GM12878 (cell line): ENCODE data around the gene MDFI. TPM values are rescaled to one million over a fixed set of nuclear protein-coding genes. Genes with fewer than 3 reads are reported as not detected.
"Not testable (repeated sequence)": the region's sequence is repeated elsewhere in the genome, so short reads cannot be mapped to it uniquely, and the experiment has no call there.

Experiments
- ATAC-seq: fragments of 200-7000 bp; cut with Tn5 transposase; 3 replicates; pipeline ENCODE4 v1.9.1; 2020; ENCODE audit warnings: mild to moderate bottlenecking, moderate library complexity
- BruUV-seq: library from RNA; stranded (reverse); fragments of 400-500 nt; replicated peaks from 2 replicates; lab custom pipeline; 2021; lab: Mats Ljungman, UMichigan
- CTCF ChIA-PET: fragments of 300-600 bp; sonication (Branson Sonifier 250); formaldehyde crosslinking; extraction: SDS; loops from one replicate; lab custom pipeline; 2021; ENCODE audit warnings: inconsistent platforms; lab: Yijun Ruan, JAX
- POLR2A ChIA-PET: fragments of 350-600 bp; formaldehyde crosslinking; extraction: SDS; loops from one replicate; lab custom pipeline; 2021; ENCODE audit warnings: inconsistent platforms; lab: Charles Lee
- RAD21 ChIA-PET: fragments of 300-600 bp; sonication (Branson Sonifier 250); formaldehyde crosslinking; loops from one replicate; lab custom pipeline; 2023; ENCODE audit warnings: antibody characterized with exemption; ENCODE audit not compliant: unreplicated experiment; lab: Charles Lee
- SMC1A ChIA-PET: fragments of 300-600 bp; sonication (Branson Sonifier 250); formaldehyde crosslinking; loops from one replicate; lab custom pipeline; 2023; ENCODE audit not compliant: unreplicated experiment, uncharacterized antibody; lab: Charles Lee
- DNase-seq: peaks from one replicate; pipeline ENCODE4 v3.0.0-alpha.2; 2011; ENCODE audit warnings: low read depth, low spot score
- FAIRE-seq: peaks from 3 replicates; lab custom pipeline; 2011; peaks lifted over from hg19 to GRCh38; lab: Jason Lieb, UNC
- H2AFZ ChIP-seq: 2 replicates; pipeline ENCODE4 v1.6.0; 2011; ENCODE audit warnings: low read depth, low read length, control low read depth; ENCODE audit not compliant: control insufficient read depth
- H3K27ac ChIP-seq: 2 replicates; pipeline ENCODE4 v1.5.1; 2011; ENCODE audit warnings: control low read depth; ENCODE audit not compliant: control insufficient read depth, insufficient read depth
- H3K27me3 ChIP-seq, 2 experiments: replicated peaks in 1 of 2; 2 replicates each; pipeline versions ENCODE4 v1.6.0 to v1.6.1; 2011; ENCODE audit warnings: low read length in 1 of 2; ENCODE audit not compliant: control insufficient read depth in 2 of 2, insufficient read depth in 2 of 2
- H3K36me3 ChIP-seq, 2 experiments: 2 replicates each; pipeline ENCODE4 v1.5.1; 2011; ENCODE audit warnings: low read length in 1 of 2; ENCODE audit not compliant: control insufficient read depth in 2 of 2, insufficient read depth in 2 of 2
- H3K4me1 ChIP-seq: 2 replicates; pipeline ENCODE4 v1.6.1; 2011; ENCODE audit warnings: mild to moderate bottlenecking, low read length, moderate library complexity, mixed read lengths; ENCODE audit not compliant: control insufficient read depth, insufficient read depth
- H3K4me2 ChIP-seq: 2 replicates; pipeline ENCODE4 v1.6.0; 2011; ENCODE audit warnings: control low read depth; ENCODE audit not compliant: control insufficient read depth, insufficient read depth
- H3K4me3 ChIP-seq: fragments of 200-600 bp; sonication (generic); 2 replicates; pipeline ENCODE4 v1.5.1; 2016
- H3K79me2 ChIP-seq: 2 replicates; pipeline ENCODE4 v1.6.0; 2011; ENCODE audit warnings: low read length; ENCODE audit not compliant: control insufficient read depth, insufficient read depth
- H3K9ac ChIP-seq: 2 replicates; pipeline ENCODE4 v1.8.0; 2011; ENCODE audit warnings: low read length, control low read depth, mixed read lengths; ENCODE audit not compliant: control insufficient read depth, insufficient read depth
- H3K9me3 ChIP-seq: replicated peaks from 3 replicates; pipeline ENCODE4 v1.5.1; 2011; ENCODE audit warnings: mild to moderate bottlenecking, low read length; ENCODE audit not compliant: control insufficient read depth, insufficient read depth
- H4K20me1 ChIP-seq: 2 replicates; pipeline ENCODE4 v1.6.0; 2011; ENCODE audit not compliant: control insufficient read depth, insufficient read depth
- BCL3 ChIP-seq: IDR thresholded peaks from 2 replicates; pipeline ENCODE4 v1.6.1; 2011; ENCODE audit warnings: borderline replicate concordance, low read depth, mild to moderate bottlenecking, moderate library complexity, low read length; ENCODE audit not compliant: insufficient read depth, poor library complexity, severe bottlenecking
- CEBPB ChIP-seq, 2 experiments: fragments of 150-350 bp in 1 of 2; IDR thresholded peaks; 2 replicates each; pipeline ENCODE4 v1.6.1; 2012 to 2014; ENCODE audit warnings: low read depth in 2 of 2, low read length in 2 of 2, borderline replicate concordance in 1 of 2, inconsistent platforms in 1 of 2
- CHD4 ChIP-seq: fragments of 200-600 bp; sonication (generic); IDR thresholded peaks from 2 replicates; pipeline ENCODE4 v1.6.1; 2016; ENCODE audit warnings: mild to moderate bottlenecking
- FOXM1 ChIP-seq: IDR thresholded peaks from 2 replicates; pipeline ENCODE4 v1.6.1; 2012; ENCODE audit warnings: low read depth, mild to moderate bottlenecking, inconsistent platforms, low read length, moderate library complexity
- NKRF ChIP-seq: fragments of 450-650 bp; conservative IDR thresholded peaks from 2 replicates; pipeline ENCODE4 v1.6.1; 2017; ENCODE audit warnings: mild to moderate bottlenecking, moderate library complexity
- POLR2A ChIP-seq: IDR thresholded peaks from 2 replicates; pipeline ENCODE4 v1.6.1; 2011; ENCODE audit warnings: low read depth, mild to moderate bottlenecking, low read length
- ZNF24 ChIP-seq: fragments of 450-650 bp; IDR thresholded peaks from 2 replicates; pipeline ENCODE4 v1.6.1; 2017; ENCODE audit warnings: antibody characterized with exemption, mild to moderate bottlenecking
- WGBS: methylation state at CpG from one replicate; pipeline ENCODE4 v1.1.6; 2016; ENCODE audit warnings: low lambda C conversion rate; ENCODE audit not compliant: insufficient replicate concordance, insufficient coverage; ENCODE audit errors: missing lambda C conversion rate; 5-methylcytosine and 5-hydroxymethylcytosine counted together
- in situ Hi-C: fragments of 300-500 bp; cut with MboI; formaldehyde crosslinking; loops from 9 replicates; pipeline ENCODE4 v1.14.3; 2018; ENCODE audit warnings: mixed read lengths
- intact Hi-C: fragments of 100-400 bp; cut with micrococcal nuclease; formaldehyde crosslinking; loops from one replicate; pipeline ENCODE4 v1.14.2; 2022; ENCODE audit not compliant: unreplicated experiment
- polyA plus RNA-seq, 11 experiments: library from polyadenylated mRNA; depleted of rRNA in 4 of 11; unstranded in 6 of 11; stranded (reverse) in 5 of 11; fragments of >200 nt; fragmentation: Nextera tagmentation in 4 of 11; fragmentation: Illumina TruSeq in 1 of 11; extraction: Ambion mirVana in 4 of 11; extraction: Trizol in 1 of 11; gene quantifications; 1 replicate in 1 of 11; 2 replicates in 10 of 11; pipeline versions ENCODE4 v1.2.1 to v1.2.3, GENCODE V29; 2011 to 2016; ENCODE audit warnings: inconsistent platforms in 2 of 11, missing spikeins in 2 of 11, low read depth in 1 of 11
- total RNA-seq, 4 experiments: library from RNA; depleted of rRNA in 3 of 4; stranded (reverse); fragments of >200 nt in 3 of 4; fragmentation: Illumina TruSeq in 1 of 4; extraction: Trizol in 1 of 4; gene quantifications; 2 replicates each; pipeline versions ENCODE4 v1.2.1 to v1.2.3, GENCODE V29; 2013 to 2021

The MDFI gene
- total and polyA plus RNA-seq, 10 of the 15 experiments (the other 5 are each of a cell fraction or from before 2014, with no cell fraction given), result not detected

- no peak for TF ChIP-seq BCL3
- TF ChIP-seq FOXM1, result no peak
- TF ChIP-seq CEBPB (IDR thresholded peaks at IDR 0.05; ENCODE audit: borderline replicate concordance in 1 of 2, low read depth in 2 of 2, low read length in 2 of 2), result no peak
- no peak for TF ChIP-seq CHD4
- no peak for TF ChIP-seq ZNF24
Measured at GRCh38 chr6:41615311-41615710, 23.0 kb upstream of the MDFI start (continued).

GRCh38 chr6:41618598-41618997 lies 19.7 kb upstream of the MDFI start:
- in situ Hi-C loops (no loop called here), intact Hi-C loops (no loop called here)
- POLR2A ChIA-PET, result no interaction called here
- FAIRE-seq, result no peak
- Histone ChIP-seq H2AFZ (no peak overlapping the region), H3K4me2 (no peak overlapping the region), H3K4me1 (peaks cover 6% of the 10 kb centered on the region), H3K27ac (no peak overlapping the region), H4K20me1 (no peaks in the 10 kb centered on the region), H3K9me3 (no peaks in the 10 kb centered on the region; the same call in 2 of the 3 replicates), H3K36me3 (no peaks in the 10 kb centered on the region), H3K27me3 (no peaks in the 10 kb centered on the region; a peak in 1 of 4 replicates), H3K9ac (no peak overlapping the region), H3K4me3 (no peak overlapping the region)
- ATAC-seq, result no peak
- DNase-seq, result no peak
- RAD21 ChIA-PET, result no interaction called here
- SMC1A ChIA-PET, result interaction anchor here (1.0 kb wide), 1 partner anchor 157 kb away, joined by 3 read pairs; no protein-coding TSS in a partner anchor
- BruUV-seq, result no TSS peak
- CTCF ChIA-PET, result interaction anchor here (0.7 to 1.4 kb wide), 4 partner anchors 16 to 249 kb away, joined by 3 to 6 read pairs (median 5); no protein-coding TSS in a partner anchor
- TF ChIP-seq NKRF (no peak), POLR2A (no peak)
- TF ChIP-seq, all 136 proteins: peak for 0
- 71% methylated on average over 3 of the region's 3 CpGs for WGBS
- no peaks in the 10 kb centered on the region for H3K79me2 ChIP-seq

GRCh38 chr6:41619193-41619592 lies 19.1 kb upstream of the MDFI start:
- FAIRE-seq, POLR2A ChIA-PET: not testable (repeated sequence)
- SMC1A ChIA-PET, result interaction anchor here (1.0 kb wide), 1 partner anchor 156 kb away, joined by 3 read pairs; no protein-coding TSS in a partner anchor

More at GRCh38 chr6:41619193-41619592, 19.1 kb upstream of the MDFI start:
- in situ Hi-C loops, DNase-seq, BruUV-seq, H3K27ac ChIP-seq, H4K20me1 ChIP-seq, H3K4me3 ChIP-seq, intact Hi-C loops, H3K4me1 ChIP-seq, RAD21 ChIA-PET, H3K4me2 ChIP-seq, H3K79me2 ChIP-seq, H2AFZ ChIP-seq, H3K9me3 ChIP-seq, ATAC-seq, H3K36me3 ChIP-seq, H3K9ac ChIP-seq, H3K27me3 ChIP-seq: not testable (repeated sequence)
- 21% methylated on average over 4 of the region's 4 CpGs for WGBS
- CTCF ChIA-PET, result interaction anchor here (0.7 to 1.4 kb wide), 3 partner anchors 17 to 250 kb away, joined by 4 to 6 read pairs (median 6); no protein-coding TSS in a partner anchor
